Measurements from ENCODE around the gene GARIN1A. TPM values are rescaled to one million over a fixed set of nuclear protein-coding genes. Genes with fewer than 3 reads are reported as not detected.

Gene GARIN1A
- total and polyA plus RNA-seq, 2 of the 4 experiments (the other 2 are of a cell fraction): 0.18 to 1.4 TPM

GRCh38 chr7:128705891-128706333 is 33.8 kb downstream of the GARIN1A start:
- H3K27ac ChIP-seq (ENCODE audit: insufficient read depth, low read length): no peak overlapping the region
- no peak overlapping the region for H2AK9ac ChIP-seq (replicated peaks; ENCODE audit: low read depth, low read length, poor library complexity)
- H3K4ac ChIP-seq (ENCODE audit: low read depth, low read length): no peak overlapping the region; the same call in 1 of the 2 replicates
- H4K5ac ChIP-seq (ENCODE audit: low read depth, low read length): no peak overlapping the region
- in situ Hi-C loops (cut with MboI; ENCODE audit: low sequenced_read_pairs): no loop called here
- no peak overlapping the region for H4K91ac ChIP-seq (ENCODE audit: insufficient read depth, low read depth, low read length)
- peaks cover 3% of the 10 kb centered on the region; the same call in 1 of the 2 replicates for H3K4me1 ChIP-seq (ENCODE audit: control insufficient read depth, insufficient read depth, low read length)
- no peak overlapping the region for H3K4me3 ChIP-seq (ENCODE audit: insufficient read depth, low read depth, low read length)
- intact Hi-C loops (cut with micrococcal nuclease): no loop called here
- no peak overlapping the region for H3K56ac ChIP-seq (ENCODE audit: extremely low read depth, insufficient read depth, low read length)
- H4K20me1 ChIP-seq (ENCODE audit: insufficient read depth, low read length): no peaks in the 10 kb centered on the region
- ChIA-PET CTCF (no interaction called here), POLR2A (ENCODE audit: unreplicated experiment) (no interaction called here)
- H3K9ac ChIP-seq (ENCODE audit: low read depth, low read length): no peak overlapping the region
- H3K9me3 ChIP-seq (ENCODE audit: control insufficient read depth, insufficient read depth, low read length): no peaks in the 10 kb centered on the region
- no peak overlapping the region for H2BK120ac ChIP-seq (ENCODE audit: low read depth, low read length)
- no peak overlapping the region for H2BK5ac ChIP-seq (ENCODE audit: low read depth, low read length, poor library complexity, severe bottlenecking)
- dilution Hi-C loops (cut with HindIII; ENCODE audit: low sequenced_read_pairs, unreplicated experiment): no loop called here
- peak overlapping the region; percentile 58; the same call in 1 of the 2 replicates for H3K14ac ChIP-seq (replicated peaks; ENCODE audit: low read depth, low read length)
- no peak overlapping the region for H4K8ac ChIP-seq (ENCODE audit: low read depth in 2 of 2, low read length in 2 of 2)
- BruUV-seq (replicated peaks): no TSS peak
- H3K79me1 ChIP-seq (ENCODE audit: low read depth in 1 of 2, low read length in 2 of 2): no peaks in the 10 kb centered on the region
- WGBS, 2 experiments (ENCODE audit: extremely low coverage in 2 of 2, insufficient read length in 1 of 2): no CpG with 5 or more reads among the region's 3 CpGs
- no peak overlapping the region for H2AFZ ChIP-seq (replicated peaks; ENCODE audit: low read length, poor library complexity)
- H2AK5ac ChIP-seq (ENCODE audit: low read depth, low read length): no peak overlapping the region
- H3K27me3 ChIP-seq (ENCODE audit: control insufficient read depth, insufficient read depth, low read length): no peaks in the 10 kb centered on the region
- TF ChIP-seq FOS (IDR thresholded peaks at IDR 0.05; ENCODE audit: low read depth, low read length): peak; percentile 18; the same call in 1 of the 2 replicates
- no peak for TF ChIP-seq MXI1 (IDR thresholded peaks at IDR 0.05; ENCODE audit: borderline replicate concordance, low read depth, low read length)
- no peak for TF ChIP-seq CHD1 (IDR thresholded peaks at IDR 0.05; ENCODE audit: low read depth, low read length)
- TF ChIP-seq MAFK (IDR thresholded peaks at IDR 0.05; ENCODE audit: low read depth, low read length): no peak
- no peak for TF ChIP-seq MAZ (IDR thresholded peaks at IDR 0.05; ENCODE audit: borderline replicate concordance, low read depth, low read length)
- H3K23ac ChIP-seq (ENCODE audit: low read depth, low read length): no peak overlapping the region
- H2BK15ac ChIP-seq (ENCODE audit: low read depth, low read length): no peak overlapping the region
- H3K36me3 ChIP-seq (ENCODE audit: control insufficient read depth, insufficient read depth, low read length): no peaks in the 10 kb centered on the region
- DNase-seq (peak; percentile 25), ATAC-seq (ENCODE audit: low read depth) (peak; percentile 29)
- 0 out of 2 replicates have a peak, but pooled peaks cover 4% of the 10 kb centered on the region for H3K9me1 ChIP-seq (ENCODE audit: insufficient read depth, low read length)
- H2BK20ac ChIP-seq (ENCODE audit: low read depth, low read length): no peak overlapping the region
- H3K18ac ChIP-seq (ENCODE audit: low read depth, low read length): no peak overlapping the region
- no peak overlapping the region for H3K4me2 ChIP-seq (ENCODE audit: low read depth, low read length)

Measured in IMR-90 (cell line).